ENCODE measurements around the gene AOX1.

GRCh38 chr2:200604571-200605255 lies 18.9 kb downstream of the AOX1 start:
- TF ChIP-seq GATA2 (IDR thresholded peaks at IDR 0.05; ENCODE audit: low read depth, low read length): no peak
- TF ChIP-seq GATA3 (IDR thresholded peaks at IDR 0.05; ENCODE audit: low read depth, low read length): no peak
